ENCODE measurements around the gene CYP27C1. TPM values are rescaled to one million over a fixed set of nuclear protein-coding genes. Genes with fewer than 3 reads are reported as not detected.

CYP27C1 gene
- polyA plus RNA-seq, 1 donor: 5.1 TPM

- no peak for DNase-seq (ENCODE audit: low read depth)
Observed at GRCh38 chr2:127193164-127193966, 26.7 kb downstream of the CYP27C1 start.

DNA sequence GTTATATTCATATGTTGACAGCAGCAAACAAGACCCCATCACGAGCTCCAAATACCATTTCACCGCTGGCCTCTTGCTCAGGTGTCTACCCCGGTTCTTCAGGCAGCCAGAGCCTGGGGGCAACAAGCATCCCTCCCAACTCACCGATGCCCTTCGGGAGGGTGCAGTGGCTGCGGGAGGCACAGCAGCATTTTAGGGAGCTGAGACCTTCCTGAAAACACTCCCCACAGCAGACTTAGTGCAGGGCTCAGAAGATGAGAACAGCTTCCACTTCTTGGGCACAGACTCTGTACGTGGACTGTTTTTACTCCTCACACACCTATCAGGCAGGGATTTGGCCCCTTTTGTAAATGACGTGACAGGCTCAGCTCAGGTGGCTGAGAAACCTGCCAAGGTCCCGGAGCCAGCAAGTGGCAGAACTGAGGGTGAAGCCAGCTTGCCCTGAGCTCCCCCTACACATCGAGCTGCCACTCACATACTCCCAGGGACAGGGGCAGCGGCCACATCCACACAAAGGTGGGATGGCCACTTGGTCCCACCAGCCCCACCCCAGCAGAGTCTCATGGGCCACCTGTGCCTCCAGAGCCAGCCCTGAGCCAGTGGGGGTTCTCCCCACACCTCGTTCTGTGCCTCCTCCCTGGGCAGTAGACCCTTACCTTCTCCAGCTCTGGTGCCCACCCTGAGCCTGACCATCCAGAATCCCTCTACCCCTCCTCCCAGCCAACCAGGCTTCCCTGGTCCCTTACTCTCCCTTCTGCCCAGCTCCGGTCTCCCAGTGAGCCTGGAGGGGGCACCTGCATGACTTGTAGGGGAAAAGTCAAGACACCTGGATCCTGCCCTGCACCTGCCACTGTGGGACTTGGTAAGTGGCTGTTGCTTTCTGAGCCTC lies 28.5 kb downstream of the CYP27C1 start:
- DNase-seq (ENCODE audit: low read depth): no peak

GRCh38 chr2:127188797-127189196 lies 31.3 kb downstream of the CYP27C1 start:
- no peak for DNase-seq (ENCODE audit: low read depth)

- DNase-seq (ENCODE audit: low read depth): no peak
Observed at GRCh38 chr2:127187831-127188230, 32.3 kb downstream of the CYP27C1 start.

DNA sequence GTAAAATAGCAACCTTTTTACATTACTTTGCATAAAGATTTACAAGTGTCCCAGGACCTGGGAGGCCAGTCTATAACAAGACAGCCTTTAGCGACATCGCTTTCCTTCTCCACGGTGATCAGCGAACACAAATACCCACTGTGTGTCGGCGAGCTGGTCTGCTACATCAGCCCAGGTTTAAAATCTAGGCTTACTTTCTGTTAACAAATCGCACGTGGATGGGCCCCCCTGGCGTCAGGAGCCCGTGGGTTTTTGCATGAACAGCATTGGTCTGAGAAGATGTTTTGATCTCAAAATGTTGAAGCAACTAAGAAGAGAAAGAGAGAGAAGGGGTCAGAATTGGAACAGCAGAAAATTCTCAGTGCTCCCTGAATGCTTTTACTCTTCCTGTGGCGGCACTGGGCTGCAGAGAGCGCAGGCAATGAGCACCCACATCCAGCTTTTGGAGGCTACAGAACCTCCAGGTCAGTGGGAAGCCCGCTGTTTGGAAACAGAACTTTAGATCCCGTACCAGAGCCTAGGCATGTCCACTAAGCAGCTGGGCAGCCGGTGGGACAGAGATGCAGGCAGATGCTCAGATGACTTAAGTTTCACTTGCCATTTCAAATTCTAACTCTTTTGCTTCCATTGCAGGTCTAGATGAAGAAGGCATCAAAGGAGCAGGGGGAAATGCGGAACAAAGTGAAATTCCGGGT lies 32.9 kb downstream of the CYP27C1 start:
- no peak for DNase-seq (ENCODE audit: low read depth)

DNA sequence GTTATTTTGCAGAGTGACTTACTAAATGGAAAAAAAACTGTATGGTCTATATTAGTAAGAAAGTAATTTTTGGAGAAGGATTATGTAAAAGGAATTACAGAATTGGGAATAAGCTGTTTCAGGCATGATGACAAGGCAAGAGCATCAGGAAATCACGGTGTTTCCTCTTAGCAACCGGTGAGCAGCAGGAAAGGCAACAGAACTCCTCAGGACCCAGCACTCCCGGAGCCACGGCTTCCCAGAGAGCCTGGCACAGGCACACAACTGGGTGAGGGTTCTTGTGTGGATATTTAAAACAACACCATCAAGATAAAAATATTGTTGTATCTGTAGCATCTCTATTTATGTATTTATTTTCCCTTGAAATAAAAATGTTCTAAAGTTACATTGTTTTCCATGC lies 34.4 kb downstream of the CYP27C1 start:
- no peak for DNase-seq (ENCODE audit: low read depth)

DNA sequence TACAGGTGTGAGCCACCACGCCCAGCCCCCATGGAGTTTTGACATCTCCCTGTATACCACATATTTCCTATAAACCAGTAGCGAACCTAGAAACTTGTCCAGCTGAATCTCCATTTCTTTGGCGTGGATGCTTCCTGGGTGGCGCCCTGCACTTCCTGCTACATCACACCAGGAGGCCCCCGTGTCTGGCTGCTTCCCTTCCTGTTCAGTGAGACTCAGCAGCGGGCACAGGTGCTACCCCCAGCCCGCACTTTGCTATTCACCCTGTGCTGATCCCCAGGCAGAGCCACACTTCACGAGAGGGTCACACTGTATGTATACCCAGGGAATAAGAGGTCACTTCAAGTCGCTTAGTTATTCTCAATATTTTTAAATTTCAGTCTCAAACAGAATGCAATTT lies 35.0 kb downstream of the CYP27C1 start:
- no peak for DNase-seq (ENCODE audit: low read depth)

- no peak for DNase-seq (ENCODE audit: low read depth)
Observed at GRCh38 chr2:127183771-127184170, 36.3 kb downstream of the CYP27C1 start.

GRCh38 chr2:127182626-127183458 lies 37.3 kb downstream of the CYP27C1 start:
- no peak for DNase-seq (ENCODE audit: low read depth)

- DNase-seq (ENCODE audit: low read depth): no peak
Observed at GRCh38 chr2:127181851-127182250, 38.2 kb downstream of the CYP27C1 start.

- no peak for DNase-seq (ENCODE audit: low read depth)
Observed at GRCh38 chr2:127179766-127180165, 40.3 kb downstream of the CYP27C1 start.

- DNase-seq (ENCODE audit: low read depth): no peak
Observed at GRCh38 chr2:127177617-127178263, 42.4 kb downstream of the CYP27C1 start.

- DNase-seq (ENCODE audit: low read depth): no peak
Observed at GRCh38 chr2:127176371-127177311, 43.5 kb downstream of the CYP27C1 start.

DNA sequence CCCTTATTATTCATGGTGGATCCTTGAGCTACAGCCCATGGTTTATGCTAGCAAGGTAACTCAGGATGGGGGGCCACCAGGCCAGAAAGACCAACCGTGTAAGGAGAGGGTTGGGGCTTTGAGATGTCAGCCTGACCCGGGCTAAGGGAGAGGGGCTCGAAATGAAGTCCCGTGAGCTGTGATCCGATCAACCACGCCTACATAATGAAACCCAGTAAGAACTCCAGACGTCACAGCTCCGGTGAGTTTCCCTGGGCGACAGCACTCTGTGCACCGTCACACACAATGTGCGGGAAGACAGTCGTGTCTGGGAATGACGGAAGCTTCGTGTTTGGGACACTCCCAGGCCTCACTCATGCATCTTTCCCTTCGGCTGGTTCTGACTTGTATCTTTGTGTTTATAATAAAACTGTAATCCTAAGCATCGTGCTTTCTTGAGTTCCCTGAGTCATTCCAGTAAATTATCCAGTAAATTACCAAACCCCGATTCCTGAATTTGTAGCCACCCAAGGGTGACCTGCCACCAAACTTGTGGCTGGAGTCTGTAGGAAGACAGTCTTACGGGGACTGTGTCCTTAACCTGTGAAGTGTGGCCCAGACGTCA lies 44.2 kb downstream of the CYP27C1 start:
- no peak for DNase-seq (ENCODE audit: low read depth)

DNA sequence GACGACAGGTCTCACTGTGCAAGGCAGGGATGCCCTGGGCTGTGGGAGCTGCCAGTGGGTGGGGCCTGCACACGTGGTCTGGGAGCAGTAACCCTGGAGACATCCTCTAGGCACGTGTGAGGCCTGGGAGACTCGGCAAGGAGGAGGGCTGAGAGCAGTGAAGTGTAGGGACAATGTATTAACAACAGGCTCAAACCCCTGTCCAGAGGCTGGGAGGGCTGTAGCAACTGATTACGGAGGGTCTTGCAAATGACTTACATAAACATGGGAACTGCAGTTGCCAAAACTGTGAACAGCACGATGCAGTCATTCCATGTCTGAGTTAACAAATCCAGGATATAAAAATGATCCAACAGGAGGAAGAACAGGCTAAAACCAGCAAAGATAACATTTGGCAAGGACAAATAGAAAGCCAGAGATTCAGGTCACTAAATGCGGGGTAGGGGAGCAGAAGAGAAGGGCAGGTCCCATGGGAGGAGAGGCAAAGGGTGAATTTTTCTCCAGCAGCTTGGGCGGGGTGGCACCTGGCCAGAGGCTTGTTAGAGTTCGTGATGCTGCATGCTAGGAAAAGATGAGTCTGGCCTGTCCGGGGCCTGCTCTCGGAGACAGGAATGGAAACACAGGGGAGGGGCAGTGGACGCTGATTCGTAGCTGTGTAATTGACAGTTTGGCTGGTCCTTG lies 44.9 kb downstream of the CYP27C1 start:
- no peak for DNase-seq (ENCODE audit: low read depth)

GRCh38 chr2:127174640-127175039 lies 45.5 kb downstream of the CYP27C1 start:
- no peak for DNase-seq (ENCODE audit: low read depth)

DNA sequence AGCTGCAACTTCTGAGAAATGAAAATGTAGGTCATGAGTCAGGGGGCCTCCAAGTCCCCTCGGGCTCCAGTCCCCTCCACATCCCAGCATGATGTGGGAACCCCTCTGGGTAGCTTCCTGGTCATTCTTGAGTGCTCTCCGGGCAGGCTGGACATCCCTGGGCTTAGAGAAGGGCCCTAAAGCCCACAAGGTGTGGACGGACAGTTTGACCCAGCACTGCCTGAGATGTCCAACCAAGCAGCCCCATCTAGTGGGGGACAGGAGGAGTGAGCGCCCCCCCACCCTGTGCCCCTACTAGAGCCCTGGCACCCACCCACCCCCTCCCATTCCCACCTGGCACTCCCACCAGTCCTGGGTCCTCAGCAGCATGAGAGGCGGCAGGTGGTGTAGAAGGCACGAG lies 46.0 kb downstream of the CYP27C1 start:
- DNase-seq (ENCODE audit: low read depth): no peak

- DNase-seq (ENCODE audit: low read depth): no peak
Observed at GRCh38 chr2:127173057-127173456, 47.0 kb downstream of the CYP27C1 start.

GRCh38 chr2:127172306-127172705 lies 47.8 kb downstream of the CYP27C1 start:
- no peak for DNase-seq (ENCODE audit: low read depth)

Measured in forelimb muscle (tissue), 1 donor.